ENCODE data around the gene RABGEF1. TPM values are rescaled to one million over a fixed set of nuclear protein-coding genes. Genes with fewer than 3 reads are reported as not detected.

Gene RABGEF1
- total and polyA plus RNA-seq, 12 donors, result 7.2 to 23.4 (median 16.6) TPM

GRCh38 chr7:66847879-66848790 lies 107.6 kb downstream of the RABGEF1 start:
- H3K4me1 ChIP-seq, result peaks cover 0 to 19% (median 7%) of the 10 kb centered on the region in 9 donors
- TF ChIP-seq, protein P1, sequence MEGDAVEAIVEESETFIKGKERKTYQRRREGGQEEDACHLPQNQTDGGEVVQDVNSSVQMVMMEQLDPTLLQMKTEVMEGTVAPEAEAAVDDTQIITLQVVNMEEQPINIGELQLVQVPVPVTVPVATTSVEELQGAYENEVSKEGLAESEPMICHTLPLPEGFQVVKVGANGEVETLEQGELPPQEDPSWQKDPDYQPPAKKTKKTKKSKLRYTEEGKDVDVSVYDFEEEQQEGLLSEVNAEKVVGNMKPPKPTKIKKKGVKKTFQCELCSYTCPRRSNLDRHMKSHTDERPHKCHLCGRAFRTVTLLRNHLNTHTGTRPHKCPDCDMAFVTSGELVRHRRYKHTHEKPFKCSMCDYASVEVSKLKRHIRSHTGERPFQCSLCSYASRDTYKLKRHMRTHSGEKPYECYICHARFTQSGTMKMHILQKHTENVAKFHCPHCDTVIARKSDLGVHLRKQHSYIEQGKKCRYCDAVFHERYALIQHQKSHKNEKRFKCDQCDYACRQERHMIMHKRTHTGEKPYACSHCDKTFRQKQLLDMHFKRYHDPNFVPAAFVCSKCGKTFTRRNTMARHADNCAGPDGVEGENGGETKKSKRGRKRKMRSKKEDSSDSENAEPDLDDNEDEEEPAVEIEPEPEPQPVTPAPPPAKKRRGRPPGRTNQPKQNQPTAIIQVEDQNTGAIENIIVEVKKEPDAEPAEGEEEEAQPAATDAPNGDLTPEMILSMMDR (IDR thresholded peaks at IDR 0.05), result no peak
- no peak for DNase-seq
- H3K36me3 ChIP-seq, result no peaks in the 10 kb centered on the region
- H3K9me3 ChIP-seq, result no peaks in the 10 kb centered on the region
- H3K4me3 ChIP-seq, result no peak overlapping the region
- H3K27ac ChIP-seq, result peak overlapping the region in 1 of 10 donors; percentile 33
- WGBS, 2 donors, result 68 to 77% methylated on average over 9 of the region's 9 CpGs
- intact Hi-C loops (cut with DNase I), result loop anchor here in 1 of 10 donors (10.0 kb wide), 1 partner anchor 103 kb away; the partner anchor contains the start of gene RABGEF1
- ATAC-seq, result no peak
- no peaks in the 10 kb centered on the region for H3K27me3 ChIP-seq

DNA sequence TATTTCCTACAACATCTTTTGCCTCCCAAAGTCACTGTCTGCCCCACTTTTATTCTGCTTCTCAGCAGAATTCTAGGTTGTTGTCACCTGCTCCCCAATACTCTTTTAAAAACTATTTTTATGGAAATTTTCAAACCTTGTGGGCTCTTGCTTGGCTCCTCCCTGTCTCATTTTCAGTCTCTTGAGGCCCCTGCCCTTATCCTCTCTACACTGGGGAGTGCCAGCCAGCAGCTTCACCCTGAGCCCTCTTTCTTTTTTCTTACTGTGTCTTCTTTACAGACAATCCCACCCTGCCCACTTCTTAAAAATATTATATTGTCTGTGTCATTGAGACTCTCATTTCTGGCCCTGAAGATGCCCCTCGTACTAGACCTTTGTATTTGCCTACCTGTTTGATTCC lies 118.8 kb downstream of the RABGEF1 start:
- Histone ChIP-seq H3K36me3 (peaks cover 0 to 42% (median 0%) of the 10 kb centered on the region in 9 donors), H3K27ac (peak overlapping the region in 9 of 10 donors; percentile 52 to 85 (median 74)), H3K9me3 (no peaks in the 10 kb centered on the region), H3K4me1 (peaks cover 0 to 19% (median 7%) of the 10 kb centered on the region in 9 donors), H3K27me3 (no peaks in the 10 kb centered on the region), H3K4me3 (no peak overlapping the region)
- DNase-seq (no peak), ATAC-seq (peak in 1 of 8 donors; percentile 10)
- TF ChIP-seq, protein P1 (IDR thresholded peaks at IDR 0.05), result no peak
- intact Hi-C loops (cut with DNase I), result no loop called here
- 94 to 96% methylated on average over 1 of the region's 1 CpG for WGBS, 2 donors

DNA sequence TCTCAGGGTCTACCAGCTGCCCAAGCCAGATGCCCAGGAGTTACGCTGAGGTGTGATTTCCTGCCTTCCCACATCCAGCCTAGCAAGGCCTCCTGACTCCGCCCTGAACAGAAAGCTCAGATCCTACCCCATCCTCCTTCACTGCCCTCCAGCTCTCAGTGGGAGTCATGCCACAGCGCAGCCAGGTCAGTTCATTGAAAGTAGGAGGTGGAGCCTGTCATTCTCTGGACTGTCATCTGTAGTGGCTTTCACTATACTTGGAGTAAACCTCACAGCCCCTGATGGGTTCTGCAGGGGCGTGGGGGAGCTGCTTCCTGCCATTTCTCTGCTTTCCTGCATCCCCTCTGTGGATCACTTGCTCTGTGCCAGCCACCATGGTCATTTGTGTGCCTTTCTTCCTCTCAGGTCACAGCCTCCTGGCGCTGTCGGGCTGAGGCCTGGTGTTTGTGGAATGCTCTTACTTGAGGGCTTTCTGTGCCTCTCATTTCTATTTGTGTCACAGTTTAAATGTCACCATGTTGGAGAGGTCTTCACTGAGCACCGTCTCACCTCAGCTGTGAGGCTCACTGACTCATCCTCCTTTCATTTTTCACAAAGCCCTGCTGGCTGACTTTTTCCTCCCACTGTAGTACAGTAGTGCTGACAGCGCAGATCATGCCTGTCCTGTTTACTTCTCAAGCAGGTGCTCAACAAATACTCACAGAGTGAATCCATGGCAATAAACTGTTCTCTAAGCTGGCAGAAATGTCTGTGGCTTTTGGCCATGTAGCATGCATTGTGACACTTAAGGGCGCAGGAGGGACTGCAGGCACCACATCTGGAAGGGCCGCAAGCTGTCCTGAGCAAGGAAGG lies 119.5 kb downstream of the RABGEF1 start:
- ATAC-seq (peak; percentile 20 to 96 (median 86)), DNase-seq (peak in 1 of 2 donors; percentile 11)
- H3K9me3 ChIP-seq, result no peaks in the 10 kb centered on the region
- intact Hi-C loops (cut with DNase I), result no loop called here
- no peak overlapping the region for H3K4me3 ChIP-seq
- H3K27me3 ChIP-seq, result no peaks in the 10 kb centered on the region
- H3K36me3 ChIP-seq, result peaks cover 0 to 44% (median 0%) of the 10 kb centered on the region in 9 donors
- TF ChIP-seq, protein P1 (IDR thresholded peaks at IDR 0.05), result no peak
- 68 to 69% methylated on average over 10 of the region's 10 CpGs for WGBS, 2 donors
- H3K27ac ChIP-seq, result peak overlapping the region; percentile 2 to 85 (median 73)
- peaks cover 0 to 19% (median 7%) of the 10 kb centered on the region in 9 donors for H3K4me1 ChIP-seq

GRCh38 chr7:66860767-66861166 lies 120.2 kb downstream of the RABGEF1 start:
- peaks cover 0 to 19% (median 7%) of the 10 kb centered on the region in 9 donors for H3K4me1 ChIP-seq
- TF ChIP-seq, protein P1 (IDR thresholded peaks at IDR 0.05), result no peak
- peak overlapping the region in 8 of 10 donors; percentile 52 to 83 (median 73) for H3K27ac ChIP-seq
- H3K27me3 ChIP-seq, result no peaks in the 10 kb centered on the region
- H3K4me3 ChIP-seq, result no peak overlapping the region
- no peaks in the 10 kb centered on the region for H3K9me3 ChIP-seq
- 97 to 98% methylated on average over 3 of the region's 3 CpGs for WGBS, 2 donors
- H3K36me3 ChIP-seq, result peaks cover 0 to 44% (median 0%) of the 10 kb centered on the region in 9 donors
- intact Hi-C loops (cut with DNase I), result no loop called here
- ATAC-seq (no peak), DNase-seq (no peak)
